ENCODE data around the gene LRRC14B. TPM values are rescaled to one million over a fixed set of nuclear protein-coding genes. Genes with fewer than 3 reads are reported as not detected.
"Not testable (repeated sequence)": the region's sequence is repeated elsewhere in the genome, so short reads cannot be mapped to it uniquely, and the experiment has no call there.

The LRRC14B gene
- total RNA-seq, 2 experiments from 2014 or later, result not detected

- H3K27me3 Mint-ChIP-seq, result no peaks in the 10 kb centered on the region
- POLR2A ChIA-PET, result no interaction called here
Observed at GRCh38 chr5:225334-225733, 34.0 kb downstream of the LRRC14B start.

GRCh38 chr5:227375-227774, 36.1 kb downstream of the LRRC14B start:
- H3K27me3 Mint-ChIP-seq; intact Hi-C loops (cut with micrococcal nuclease); POLR2A ChIA-PET; H3K27ac Mint-ChIP-seq; H3K9me3 Mint-ChIP-seq; DNase-seq; CTCF ChIA-PET; H3K4me3 Mint-ChIP-seq: not testable (repeated sequence)
- peaks cover 19% of the 10 kb centered on the region for H3K4me1 Mint-ChIP-seq (ENCODE audit: low read depth)
- peaks cover 43% of the 10 kb centered on the region for H3K36me3 Mint-ChIP-seq

More at GRCh38 chr5:225334-225733, 34.0 kb downstream of the LRRC14B start:
- DNase-seq, result no peak
- intact Hi-C loops (cut with micrococcal nuclease), result no loop called here
- H3K4me1 Mint-ChIP-seq (ENCODE audit: low read depth), result peaks cover 33% of the 10 kb centered on the region
- CTCF ChIA-PET, result no interaction called here
- no peak overlapping the region for H3K4me3 Mint-ChIP-seq
- peaks cover 30% of the 10 kb centered on the region for H3K36me3 Mint-ChIP-seq
- no peaks in the 10 kb centered on the region for H3K9me3 Mint-ChIP-seq
- peak overlapping the region; percentile 39 for H3K27ac Mint-ChIP-seq

GRCh38 chr5:228886-229285, 37.6 kb downstream of the LRRC14B start:
- Mint-ChIP-seq H3K4me3 (no peak overlapping the region), H3K9me3 (no peaks in the 10 kb centered on the region), H3K27ac (no peak overlapping the region), H3K27me3 (no peaks in the 10 kb centered on the region), H3K36me3 (peaks cover 46% of the 10 kb centered on the region), H3K4me1 (ENCODE audit: low read depth) (peaks cover 6% of the 10 kb centered on the region)
- ChIA-PET POLR2A (no interaction called here), CTCF (no interaction called here)
- DNase-seq, result no peak
- intact Hi-C loops (cut with micrococcal nuclease), result no loop called here

GRCh38 chr5:230711-231110, 39.4 kb downstream of the LRRC14B start:
- Mint-ChIP-seq H3K27ac (no peak overlapping the region), H3K9me3 (no peaks in the 10 kb centered on the region), H3K27me3 (no peaks in the 10 kb centered on the region), H3K36me3 (peaks cover 48% of the 10 kb centered on the region), H3K4me1 (ENCODE audit: low read depth) (peaks cover 4% of the 10 kb centered on the region), H3K4me3 (no peak overlapping the region)
- ChIA-PET POLR2A (no interaction called here), CTCF (no interaction called here)
- DNase-seq, result no peak
- intact Hi-C loops (cut with micrococcal nuclease), result no loop called here

- Mint-ChIP-seq H3K27ac (peak overlapping the region; percentile 13), H3K9me3 (no peaks in the 10 kb centered on the region), H3K27me3 (no peaks in the 10 kb centered on the region), H3K36me3 (peaks cover 48% of the 10 kb centered on the region), H3K4me1 (ENCODE audit: low read depth) (peaks cover 4% of the 10 kb centered on the region), H3K4me3 (no peak overlapping the region)
- ChIA-PET CTCF (no interaction called here), POLR2A (no interaction called here)
- peak; percentile 18 for DNase-seq
- intact Hi-C loops (cut with micrococcal nuclease), result no loop called here
Observed at GRCh38 chr5:231661-232060, 40.4 kb downstream of the LRRC14B start.

GRCh38 chr5:233426-233825, 42.1 kb downstream of the LRRC14B start:
- H3K27me3 Mint-ChIP-seq; H3K27ac Mint-ChIP-seq; intact Hi-C loops (cut with micrococcal nuclease); H3K4me1 Mint-ChIP-seq (ENCODE audit: low read depth); POLR2A ChIA-PET; DNase-seq; H3K4me3 Mint-ChIP-seq; H3K9me3 Mint-ChIP-seq; CTCF ChIA-PET: not testable (repeated sequence)
- H3K36me3 Mint-ChIP-seq, result peaks cover 43% of the 10 kb centered on the region

- POLR2A ChIA-PET, result no interaction called here
- intact Hi-C loops (cut with micrococcal nuclease), result no loop called here
Observed at GRCh38 chr5:234450-234849, 43.2 kb downstream of the LRRC14B start.

GRCh38 chr5:235527-235926, 44.2 kb downstream of the LRRC14B start:
- DNase-seq; POLR2A ChIA-PET; H3K4me1 Mint-ChIP-seq (ENCODE audit: low read depth); H3K27me3 Mint-ChIP-seq; H3K27ac Mint-ChIP-seq; intact Hi-C loops (cut with micrococcal nuclease); H3K9me3 Mint-ChIP-seq; H3K4me3 Mint-ChIP-seq: not testable (repeated sequence)
- H3K36me3 Mint-ChIP-seq, result peaks cover 40% of the 10 kb centered on the region
- CTCF ChIA-PET, result interaction anchor here (0.7 kb wide), 1 partner anchor 47 kb away, joined by 3 read pairs; no protein-coding TSS in a partner anchor

More at GRCh38 chr5:234450-234849, 43.2 kb downstream of the LRRC14B start:
- H3K36me3 Mint-ChIP-seq, result peaks cover 36% of the 10 kb centered on the region
- no peak for DNase-seq
- H3K27ac Mint-ChIP-seq, result no peak overlapping the region
- CTCF ChIA-PET, result no interaction called here
- H3K4me3 Mint-ChIP-seq, result no peak overlapping the region
- peaks cover 4% of the 10 kb centered on the region for H3K4me1 Mint-ChIP-seq (ENCODE audit: low read depth)
- no peaks in the 10 kb centered on the region for H3K9me3 Mint-ChIP-seq
- H3K27me3 Mint-ChIP-seq, result no peaks in the 10 kb centered on the region

GRCh38 chr5:237931-238330, 46.6 kb downstream of the LRRC14B start:
- H3K27ac Mint-ChIP-seq; H3K9me3 Mint-ChIP-seq; CTCF ChIA-PET; intact Hi-C loops (cut with micrococcal nuclease); POLR2A ChIA-PET; H3K4me3 Mint-ChIP-seq; DNase-seq; H3K4me1 Mint-ChIP-seq (ENCODE audit: low read depth); H3K27me3 Mint-ChIP-seq: not testable (repeated sequence)
- peaks cover 45% of the 10 kb centered on the region for H3K36me3 Mint-ChIP-seq

- Mint-ChIP-seq H3K4me1 (ENCODE audit: low read depth) (peaks cover 14% of the 10 kb centered on the region), H3K36me3 (peaks cover 39% of the 10 kb centered on the region)
- POLR2A ChIA-PET; CTCF ChIA-PET; DNase-seq; H3K27ac Mint-ChIP-seq; H3K27me3 Mint-ChIP-seq; intact Hi-C loops (cut with micrococcal nuclease); H3K4me3 Mint-ChIP-seq; H3K9me3 Mint-ChIP-seq: not testable (repeated sequence)
Observed at GRCh38 chr5:240550-240949, 49.3 kb downstream of the LRRC14B start.

- POLR2A ChIA-PET; H3K27me3 Mint-ChIP-seq; DNase-seq; intact Hi-C loops (cut with micrococcal nuclease); H3K27ac Mint-ChIP-seq; CTCF ChIA-PET; H3K4me3 Mint-ChIP-seq; H3K9me3 Mint-ChIP-seq: not testable (repeated sequence)
- peaks cover 41% of the 10 kb centered on the region for H3K36me3 Mint-ChIP-seq
- peaks cover 14% of the 10 kb centered on the region for H3K4me1 Mint-ChIP-seq (ENCODE audit: low read depth)
Observed at GRCh38 chr5:241045-241669, 49.9 kb downstream of the LRRC14B start.

- intact Hi-C loops (cut with micrococcal nuclease); H3K9me3 Mint-ChIP-seq; H3K4me3 Mint-ChIP-seq; H3K27me3 Mint-ChIP-seq; POLR2A ChIA-PET; DNase-seq: not testable (repeated sequence)
- Mint-ChIP-seq H3K27ac (peak overlapping the region; percentile 43), H3K36me3 (peaks cover 62% of the 10 kb centered on the region), H3K4me1 (ENCODE audit: low read depth) (peaks cover 14% of the 10 kb centered on the region)
- CTCF ChIA-PET, result interaction anchor here (0.9 kb wide), 1 partner anchor 77 kb away, joined by 3 read pairs; the partner anchor contains the start of gene AHRR
Observed at GRCh38 chr5:243683-244367, 52.5 kb downstream of the LRRC14B start.

GRCh38 chr5:245717-246116, 54.4 kb downstream of the LRRC14B start:
- H3K9me3 Mint-ChIP-seq; DNase-seq; CTCF ChIA-PET; POLR2A ChIA-PET; H3K4me3 Mint-ChIP-seq; H3K27ac Mint-ChIP-seq; H3K27me3 Mint-ChIP-seq; intact Hi-C loops (cut with micrococcal nuclease): not testable (repeated sequence)
- Mint-ChIP-seq H3K4me1 (ENCODE audit: low read depth) (peaks cover 14% of the 10 kb centered on the region), H3K36me3 (peaks cover 63% of the 10 kb centered on the region)

Measured in activated CD4-positive, alpha-beta memory T cell treated with anti-CD3 and anti-CD28 coated beads for 36 hours (primary cell).